ENCODE results near the gene STK40. TPM values are rescaled to one million over a fixed set of nuclear protein-coding genes. Genes with fewer than 3 reads are reported as not detected.
A peak's percentile ranks its signal among the peaks of the same experiment; 100 is the strongest.

The STK40 gene
- total and polyA plus RNA-seq, 9 of the 15 experiments (the other 6 are each of a cell fraction or from before 2014, with no cell fraction given), result 0.69 to 94.3 (median 39.1) TPM

GRCh38 chr1:36400825-36401601 is 15.3 kb upstream of the STK40 start (continued):
- TF ChIP-seq, protein P1, sequence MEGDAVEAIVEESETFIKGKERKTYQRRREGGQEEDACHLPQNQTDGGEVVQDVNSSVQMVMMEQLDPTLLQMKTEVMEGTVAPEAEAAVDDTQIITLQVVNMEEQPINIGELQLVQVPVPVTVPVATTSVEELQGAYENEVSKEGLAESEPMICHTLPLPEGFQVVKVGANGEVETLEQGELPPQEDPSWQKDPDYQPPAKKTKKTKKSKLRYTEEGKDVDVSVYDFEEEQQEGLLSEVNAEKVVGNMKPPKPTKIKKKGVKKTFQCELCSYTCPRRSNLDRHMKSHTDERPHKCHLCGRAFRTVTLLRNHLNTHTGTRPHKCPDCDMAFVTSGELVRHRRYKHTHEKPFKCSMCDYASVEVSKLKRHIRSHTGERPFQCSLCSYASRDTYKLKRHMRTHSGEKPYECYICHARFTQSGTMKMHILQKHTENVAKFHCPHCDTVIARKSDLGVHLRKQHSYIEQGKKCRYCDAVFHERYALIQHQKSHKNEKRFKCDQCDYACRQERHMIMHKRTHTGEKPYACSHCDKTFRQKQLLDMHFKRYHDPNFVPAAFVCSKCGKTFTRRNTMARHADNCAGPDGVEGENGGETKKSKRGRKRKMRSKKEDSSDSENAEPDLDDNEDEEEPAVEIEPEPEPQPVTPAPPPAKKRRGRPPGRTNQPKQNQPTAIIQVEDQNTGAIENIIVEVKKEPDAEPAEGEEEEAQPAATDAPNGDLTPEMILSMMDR (IDR thresholded peaks at IDR 0.05 in 2 of 3, conservative IDR thresholded peaks at IDR 0.05 in 1 of 3; ENCODE audit: insufficient read depth in 2 of 3, low read depth in 1 of 3, low read length in 3 of 3), result peak in 1 of 3 experiments; percentile 36; a peak in 2 of 6 replicates
- TF ChIP-seq MYNN (IDR thresholded peaks at IDR 0.05) (peak; percentile 84; the same call in 1 of the 2 replicates), MYNN (CRISPR knock-in tag; IDR thresholded peaks at IDR 0.05) (no peak), NFYB (IDR thresholded peaks at IDR 0.05; ENCODE audit: extremely low read depth, insufficient read length) (no peak), USF2 (CRISPR knock-in tag; IDR thresholded peaks at IDR 0.05) (peak; percentile 81), BHLHE40 (IDR thresholded peaks at IDR 0.05; ENCODE audit: low read length) (0 out of 2 replicates have a peak, but pooled peaks have one; percentile 6), FUS (optimal IDR thresholded peaks at IDR 0.05; ENCODE audit: low read depth, low read length) (no peak), PHTF2 (CRISPR knock-in tag; IDR thresholded peaks at IDR 0.05) (no peak), ZBTB5 (IDR thresholded peaks at IDR 0.05) (no peak), XRCC5 (IDR thresholded peaks at IDR 0.05; ENCODE audit: low read depth, low read length) (peak; percentile 49; the same call in 1 of the 2 replicates), ZNF175 (CRISPR knock-in tag; IDR thresholded peaks at IDR 0.05; ENCODE audit: low read depth) (no peak), CREM (IDR thresholded peaks at IDR 0.05; ENCODE audit: low read depth) (peak; percentile 68), GABPA (tag; conservative IDR thresholded peaks at IDR 0.05; ENCODE audit: low read depth) (peak; percentile 95), NCOA1 (IDR thresholded peaks at IDR 0.05; ENCODE audit: low read depth) (peak; percentile 91)
- TF ChIP-seq, protein P2, sequence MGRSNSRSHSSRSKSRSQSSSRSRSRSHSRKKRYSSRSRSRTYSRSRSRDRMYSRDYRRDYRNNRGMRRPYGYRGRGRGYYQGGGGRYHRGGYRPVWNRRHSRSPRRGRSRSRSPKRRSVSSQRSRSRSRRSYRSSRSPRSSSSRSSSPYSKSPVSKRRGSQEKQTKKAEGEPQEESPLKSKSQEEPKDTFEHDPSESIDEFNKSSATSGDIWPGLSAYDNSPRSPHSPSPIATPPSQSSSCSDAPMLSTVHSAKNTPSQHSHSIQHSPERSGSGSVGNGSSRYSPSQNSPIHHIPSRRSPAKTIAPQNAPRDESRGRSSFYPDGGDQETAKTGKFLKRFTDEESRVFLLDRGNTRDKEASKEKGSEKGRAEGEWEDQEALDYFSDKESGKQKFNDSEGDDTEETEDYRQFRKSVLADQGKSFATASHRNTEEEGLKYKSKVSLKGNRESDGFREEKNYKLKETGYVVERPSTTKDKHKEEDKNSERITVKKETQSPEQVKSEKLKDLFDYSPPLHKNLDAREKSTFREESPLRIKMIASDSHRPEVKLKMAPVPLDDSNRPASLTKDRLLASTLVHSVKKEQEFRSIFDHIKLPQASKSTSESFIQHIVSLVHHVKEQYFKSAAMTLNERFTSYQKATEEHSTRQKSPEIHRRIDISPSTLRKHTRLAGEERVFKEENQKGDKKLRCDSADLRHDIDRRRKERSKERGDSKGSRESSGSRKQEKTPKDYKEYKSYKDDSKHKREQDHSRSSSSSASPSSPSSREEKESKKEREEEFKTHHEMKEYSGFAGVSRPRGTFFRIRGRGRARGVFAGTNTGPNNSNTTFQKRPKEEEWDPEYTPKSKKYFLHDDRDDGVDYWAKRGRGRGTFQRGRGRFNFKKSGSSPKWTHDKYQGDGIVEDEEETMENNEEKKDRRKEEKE (IDR thresholded peaks at IDR 0.05; ENCODE audit: borderline replicate concordance in 1 of 2, control insufficient read depth in 1 of 2, low read depth in 2 of 2, low read length in 1 of 2), result peak in 1 of 2 experiments; percentile 91; a peak in 2 of 4 replicates
- TF ChIP-seq, protein P3, sequence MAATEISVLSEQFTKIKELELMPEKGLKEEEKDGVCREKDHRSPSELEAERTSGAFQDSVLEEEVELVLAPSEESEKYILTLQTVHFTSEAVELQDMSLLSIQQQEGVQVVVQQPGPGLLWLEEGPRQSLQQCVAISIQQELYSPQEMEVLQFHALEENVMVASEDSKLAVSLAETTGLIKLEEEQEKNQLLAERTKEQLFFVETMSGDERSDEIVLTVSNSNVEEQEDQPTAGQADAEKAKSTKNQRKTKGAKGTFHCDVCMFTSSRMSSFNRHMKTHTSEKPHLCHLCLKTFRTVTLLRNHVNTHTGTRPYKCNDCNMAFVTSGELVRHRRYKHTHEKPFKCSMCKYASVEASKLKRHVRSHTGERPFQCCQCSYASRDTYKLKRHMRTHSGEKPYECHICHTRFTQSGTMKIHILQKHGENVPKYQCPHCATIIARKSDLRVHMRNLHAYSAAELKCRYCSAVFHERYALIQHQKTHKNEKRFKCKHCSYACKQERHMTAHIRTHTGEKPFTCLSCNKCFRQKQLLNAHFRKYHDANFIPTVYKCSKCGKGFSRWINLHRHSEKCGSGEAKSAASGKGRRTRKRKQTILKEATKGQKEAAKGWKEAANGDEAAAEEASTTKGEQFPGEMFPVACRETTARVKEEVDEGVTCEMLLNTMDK (IDR thresholded peaks at IDR 0.05; ENCODE audit: borderline replicate concordance, insufficient read depth, low read depth, low read length, poor library complexity, severe bottlenecking), result peak; percentile 2
